ENCODE results near the gene ZKSCAN7. TPM values are rescaled to one million over a fixed set of nuclear protein-coding genes. Genes with fewer than 3 reads are reported as not detected.

ZKSCAN7 gene
- total and polyA plus RNA-seq, 2 of the 8 experiments (the other 6 are each of a cell fraction or from before 2014, with no cell fraction given), result 5.5 to 8.5 TPM

- no CpG with 5 or more reads among the region's 3 CpGs for WGBS, 2 experiments (ENCODE audit: extremely low coverage in 1 of 2, insufficient coverage in 1 of 2, insufficient read length in 1 of 2, insufficient replicate concordance in 2 of 2, low coverage in 1 of 2, low lambda C conversion rate in 2 of 2, missing lambda C conversion rate in 1 of 2)
- H3K23me2 ChIP-seq (ENCODE audit: low read depth, low read length), result no peaks in the 10 kb centered on the region
- POLR2A ChIA-PET (ENCODE audit: partially characterized antibody), result no interaction called here
Observed at GRCh38 chr3:44521721-44522120, 33.3 kb upstream of the ZKSCAN7 start.

More at GRCh38 chr3:44521721-44522120, 33.3 kb upstream of the ZKSCAN7 start:
- no peaks in the 10 kb centered on the region for H4K20me1 ChIP-seq (replicated peaks in 1 of 2; ENCODE audit: control insufficient read depth in 1 of 2, insufficient read depth in 2 of 2, low read length in 2 of 2)
- DNase-seq (ENCODE audit: low read depth in 1 of 2, low spot score in 2 of 2) (no peak), FAIRE-seq (no peak)
- H3K9me3 ChIP-seq (ENCODE audit: insufficient read depth in 2 of 2, low read depth in 1 of 2, low read length in 1 of 2), result no peaks in the 10 kb centered on the region
- no peak overlapping the region for H2AFZ ChIP-seq (ENCODE audit: low read length)
- no peak overlapping the region for H3K4me3 ChIP-seq (ENCODE audit: extremely low read depth in 1 of 4, insufficient read depth in 2 of 4, low read depth in 3 of 4, low read length in 4 of 4)
- H2BK5ac ChIP-seq (ENCODE audit: low read depth, low read length), result no peak overlapping the region
- H3K79me2 ChIP-seq (ENCODE audit: control insufficient read depth in 1 of 2, insufficient read depth in 2 of 2, low read length in 2 of 2), result no peaks in the 10 kb centered on the region
- no peak overlapping the region for H2BK20ac ChIP-seq (ENCODE audit: low read length)
- no peak overlapping the region for H3K14ac ChIP-seq (ENCODE audit: insufficient read length)
- H3K79me1 ChIP-seq (ENCODE audit: low read depth, low read length), result no peaks in the 10 kb centered on the region
- H3K27me3 ChIP-seq (replicated peaks in 1 of 4; ENCODE audit: control insufficient read depth in 3 of 4, extremely low read depth in 1 of 4, insufficient read depth in 3 of 4, low read length in 3 of 4), result no peaks in the 10 kb centered on the region
- no peak overlapping the region for H3K4me2 ChIP-seq (ENCODE audit: insufficient read depth in 1 of 2, low read depth in 2 of 2, low read length in 2 of 2)
- no peak overlapping the region for H3K9ac ChIP-seq (replicated peaks in 1 of 4; ENCODE audit: extremely low read depth in 1 of 4, low read depth in 3 of 4, low read length in 3 of 4)
- no peak overlapping the region for H4K91ac ChIP-seq (replicated peaks; ENCODE audit: insufficient read length, low read length)
- H3K36me3 ChIP-seq (ENCODE audit: control insufficient read depth in 2 of 4, insufficient read depth in 4 of 4, low read length in 3 of 4), result no peaks in the 10 kb centered on the region
- H4K8ac ChIP-seq (ENCODE audit: extremely low read depth, insufficient read depth, low read length), result no peak overlapping the region
- H3K56ac ChIP-seq (replicated peaks; ENCODE audit: insufficient read length, low read depth, low read length), result no peak overlapping the region
- no peak for TF ChIP-seq HDAC2 (IDR thresholded peaks at IDR 0.05; ENCODE audit: borderline replicate concordance in 1 of 2, low read depth in 2 of 2, low read length in 2 of 2)
- no peak for TF ChIP-seq MAFK (IDR thresholded peaks at IDR 0.05; ENCODE audit: low read depth, low read length)
- no peak for TF ChIP-seq SP2 (IDR thresholded peaks at IDR 0.05; ENCODE audit: low read length)
- no peak for TF ChIP-seq TAF1 (IDR thresholded peaks at IDR 0.05; ENCODE audit: low read depth, low read length)
- TF ChIP-seq RBBP5 (IDR thresholded peaks at IDR 0.05; ENCODE audit: borderline replicate concordance, low read depth, low read length), result no peak
- no peak for TF ChIP-seq TAF7 (optimal IDR thresholded peaks at IDR 0.05; ENCODE audit: borderline replicate concordance, low read depth, low read length)
- TF ChIP-seq CBX5 (IDR thresholded peaks at IDR 0.05; ENCODE audit: low read depth, low read length), result no peak
- TF ChIP-seq EP300 (IDR thresholded peaks at IDR 0.05; ENCODE audit: borderline replicate concordance in 1 of 2, low read depth in 2 of 2, low read length in 2 of 2), result no peak
- TF ChIP-seq BACH1 (IDR thresholded peaks at IDR 0.05; ENCODE audit: low read length), result no peak
- TF ChIP-seq GABPA (IDR thresholded peaks at IDR 0.05; ENCODE audit: borderline replicate concordance, insufficient read depth, low read length), result no peak
- no peak for TF ChIP-seq ZNF274 (IDR thresholded peaks at IDR 0.05; ENCODE audit: borderline replicate concordance, extremely low read depth, low read length)
- no peak for TF ChIP-seq EGR1 (IDR thresholded peaks at IDR 0.05; ENCODE audit: borderline replicate concordance, low read depth, low read length)
- no peak overlapping the region for H3K27ac ChIP-seq (ENCODE audit: low read depth, low read length)
- H2BK12ac ChIP-seq (ENCODE audit: low read depth, low read length), result no peak overlapping the region
- H2BK120ac ChIP-seq (replicated peaks; ENCODE audit: low read depth, low read length), result no peak overlapping the region
- H3K4me1 ChIP-seq (replicated peaks in 1 of 4; ENCODE audit: control insufficient read depth in 3 of 4, insufficient read depth in 4 of 4, low read length in 3 of 4), result peaks cover 0 to 6% (median 0%) of the 10 kb centered on the region in 4 experiments; a peak in 1 of 7 replicates
- H2AK5ac ChIP-seq (ENCODE audit: low read depth, low read length), result no peak overlapping the region
- no peak overlapping the region for H4K5ac ChIP-seq (ENCODE audit: insufficient read length, low read depth, low read length)
- H3K4ac ChIP-seq (replicated peaks; ENCODE audit: insufficient read length, low read depth, low read length), result no peak overlapping the region
- H3K18ac ChIP-seq (ENCODE audit: extremely low read depth, low read length), result no peak overlapping the region
- H3K23ac ChIP-seq (ENCODE audit: insufficient read length), result no peak overlapping the region
- CTCF ChIA-PET (ENCODE audit: partially characterized antibody), result interaction anchor here (1.1 to 1.3 kb wide), 2 partner anchors 8 to 197 kb away, joined by 3 read pairs; no protein-coding TSS in a partner anchor
- no peak overlapping the region for H2BK15ac ChIP-seq (ENCODE audit: low read length)
